Prostate gland (tissue), 2 donors: ENCODE data around the gene WDR4. TPM values are rescaled to one million over a fixed set of nuclear protein-coding genes. Genes with fewer than 3 reads are reported as not detected.
"Not testable (repeated sequence)": the region's sequence is repeated elsewhere in the genome, so short reads cannot be mapped to it uniquely, and the experiment has no call there.

Experiments used
- DNase-seq: peaks from one replicate; pipeline ENCODE4 v3.0.0-alpha.2; 2019; ENCODE audit warnings: low spot score
- H3K27ac ChIP-seq, 2 donors: fragments of 200-600 bp; sonication (generic); 2 replicates each; pipeline ENCODE4 v1.5.1; 2017 to 2019
- H3K27me3 ChIP-seq: fragments of 200-600 bp; sonication (generic); replicated peaks from 2 replicates; pipeline ENCODE4 v1.5.1; 2019; ENCODE audit not compliant: insufficient read depth
- H3K36me3 ChIP-seq, 2 donors: fragments of 200-600 bp; sonication (generic); 1 replicate in 1 of 2; 2 replicates in 1 of 2; pipeline versions ENCODE4 v1.5.1 to v1.8.1; 2017 to 2019
- H3K4me1 ChIP-seq: fragments of 200-600 bp; sonication (generic); replicated peaks from 2 replicates; pipeline ENCODE4 v1.5.1; 2019
- H3K4me3 ChIP-seq, 2 donors: fragments of 200-600 bp; sonication (generic); 2 replicates each; pipeline ENCODE4 v1.5.1; 2017 to 2019
- H3K9me3 ChIP-seq: fragments of 200-600 bp; sonication (generic); 2 replicates; pipeline ENCODE4 v1.5.1; 2017
- CTCF ChIP-seq, 4 experiments: fragments of 200-600 bp in 2 of 4; fragments of 450-650 bp in 2 of 4; sonication (generic) in 2 of 4; IDR thresholded peaks; 1 replicate in 3 of 4; 2 replicates in 1 of 4; pipeline ENCODE4 v1.5.1; 2016 to 2019; ENCODE audit warnings: antibody characterized with exemption in 4 of 4, mild to moderate bottlenecking in 2 of 4, moderate library complexity in 2 of 4
- POLR2A ChIP-seq: fragments of 450-650 bp; IDR thresholded peaks from one replicate; pipeline ENCODE4 v1.6.1; 2016; ENCODE audit warnings: antibody characterized with exemption, mild to moderate bottlenecking
- POLR2AphosphoS5 ChIP-seq: sonication (generic); formaldehyde crosslinking; IDR thresholded peaks from one replicate; pipeline ENCODE4 v1.6.1; 2017; ENCODE audit warnings: antibody characterized with exemption
- WGBS: methylation state at CpG from one replicate; pipeline ENCODE4 v1.1.5; 2018; 5-methylcytosine and 5-hydroxymethylcytosine counted together
- intact Hi-C: fragments of 100-400 bp; cut with DNase I; formaldehyde crosslinking; loops from one replicate; pipeline ENCODE4 v1.14.2; 2022
- total RNA-seq, 2 donors: library from RNA; depleted of rRNA; stranded (reverse); fragments of >200 nt; gene quantifications; one replicate each; pipeline ENCODE4 v1.1.0, GENCODE V29; 2016

Gene WDR4
- total RNA-seq, 2 donors from 2014 or later, result 7.0 to 11.9 TPM

DNA sequence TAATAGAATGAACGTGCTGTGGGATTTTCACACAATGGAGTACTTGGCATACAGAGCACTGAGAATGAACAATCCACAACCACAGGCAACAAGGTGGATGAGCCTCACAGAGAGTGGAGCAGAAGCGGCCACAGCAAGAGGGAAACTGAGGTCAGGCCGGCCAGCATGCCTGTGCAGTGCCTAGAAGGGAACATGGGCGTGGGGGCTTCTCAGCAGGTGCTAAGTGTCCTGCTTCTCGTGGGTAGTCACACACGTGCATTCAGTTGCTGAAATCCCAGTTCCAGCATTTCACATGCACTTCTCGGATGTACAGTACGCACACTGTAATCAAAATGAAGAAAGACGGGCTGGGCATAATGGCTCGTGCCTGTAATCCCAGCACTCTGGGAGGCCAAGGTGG, 33.1 kb downstream of the WDR4 start:
- intact Hi-C loops, result no loop called here
- peaks cover 0 to 5% of the 10 kb centered on the region in 2 donors for H3K36me3 ChIP-seq
- 93% methylated on average over 10 of the region's 10 CpGs for WGBS
- H3K27me3 ChIP-seq, result no peaks in the 10 kb centered on the region
- H3K4me1 ChIP-seq, result no peaks in the 10 kb centered on the region
- H3K9me3 ChIP-seq, result no peaks in the 10 kb centered on the region
- TF ChIP-seq POLR2AphosphoS5, result no peak
- no peak for TF ChIP-seq CTCF (IDR thresholded peaks at IDR 0.05)
- TF ChIP-seq POLR2A, result no peak
- H3K27ac ChIP-seq, result no peak overlapping the region
- DNase-seq, result no peak
- no peak overlapping the region for H3K4me3 ChIP-seq

- no peak for TF ChIP-seq POLR2A
- no peak for TF ChIP-seq POLR2AphosphoS5
- no peak for TF ChIP-seq CTCF (IDR thresholded peaks at IDR 0.05)
- Histone ChIP-seq H3K27me3 (no peaks in the 10 kb centered on the region), H3K4me3 (no peak overlapping the region), H3K27ac (peak overlapping the region; percentile 17 to 48), H3K4me1 (no peaks in the 10 kb centered on the region), H3K9me3 (no peaks in the 10 kb centered on the region), H3K36me3 (peaks cover 0 to 5% of the 10 kb centered on the region in 2 donors)
- WGBS, result 74% methylated on average over 21 of the region's 21 CpGs
- peak; percentile 31 for DNase-seq
- intact Hi-C loops, result no loop called here
Observed at GRCh38 chr21:42845296-42845965, 33.9 kb downstream of the WDR4 start.

- no peaks in the 10 kb centered on the region for H3K4me1 ChIP-seq
- H3K9me3 ChIP-seq, result no peaks in the 10 kb centered on the region
- no peak overlapping the region for H3K4me3 ChIP-seq
- no peaks in the 10 kb centered on the region for H3K27me3 ChIP-seq
- H3K27ac ChIP-seq, result peak overlapping the region; percentile 17 to 48
- peak; percentile 70 for DNase-seq
- no peaks in the 10 kb centered on the region for H3K36me3 ChIP-seq
- TF ChIP-seq POLR2A (no peak), POLR2AphosphoS5 (peak; percentile 50), CTCF (IDR thresholded peaks at IDR 0.05) (no peak)
- intact Hi-C loops, result no loop called here
- 68% methylated on average over 19 of the region's 22 CpGs for WGBS
Observed at GRCh38 chr21:42844411-42845113, 34.8 kb downstream of the WDR4 start.

GRCh38 chr21:42843056-42843455, 36.3 kb downstream of the WDR4 start:
- no peak overlapping the region for H3K27ac ChIP-seq
- no peaks in the 10 kb centered on the region for H3K9me3 ChIP-seq
- intact Hi-C loops, result no loop called here
- DNase-seq, result no peak
- no peaks in the 10 kb centered on the region for H3K4me1 ChIP-seq
- H3K4me3 ChIP-seq, result no peak overlapping the region
- H3K36me3 ChIP-seq, result no peaks in the 10 kb centered on the region
- TF ChIP-seq POLR2A (no peak), POLR2AphosphoS5 (no peak), CTCF (IDR thresholded peaks at IDR 0.05) (no peak)
- no peaks in the 10 kb centered on the region for H3K27me3 ChIP-seq
- 96% methylated on average over 14 of the region's 14 CpGs for WGBS

DNA sequence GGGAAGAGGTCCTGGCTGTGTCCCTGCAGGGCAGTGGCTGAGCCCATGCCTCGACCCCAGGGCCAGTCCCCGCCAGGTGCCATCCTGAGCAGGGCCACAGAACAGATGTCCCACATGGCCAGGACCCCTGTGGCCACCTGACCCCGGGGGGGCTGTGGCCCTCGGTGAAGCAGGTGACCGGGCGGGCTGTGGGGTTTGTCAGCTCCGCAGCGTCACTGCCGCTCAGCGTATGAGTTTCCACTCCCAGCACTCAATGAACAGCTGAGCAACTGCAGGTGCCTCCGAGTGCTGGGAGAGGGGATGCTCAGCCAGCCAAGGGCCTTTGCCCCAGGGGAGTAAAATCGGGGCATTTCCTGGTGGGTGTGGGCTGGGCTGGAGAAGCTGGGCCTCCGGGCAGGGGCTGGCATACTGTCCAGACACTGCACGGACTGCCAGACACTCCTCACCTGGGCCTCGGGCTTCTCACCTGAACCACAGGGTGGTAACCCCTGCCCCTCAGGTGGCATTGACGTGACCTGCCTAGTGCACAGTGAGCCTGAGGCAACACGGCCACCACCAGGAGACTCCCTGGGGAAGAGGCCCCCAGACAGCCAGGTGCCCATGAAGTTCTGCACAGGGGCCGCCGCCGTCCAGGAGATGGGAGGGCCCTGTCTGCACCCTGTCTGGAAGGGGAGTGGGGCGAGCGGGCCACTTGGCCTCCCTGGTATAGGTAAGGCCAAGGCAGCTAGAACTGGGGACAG, 37.3 kb downstream of the WDR4 start:
- H3K27ac ChIP-seq, H3K27me3 ChIP-seq, H3K36me3 ChIP-seq, H3K9me3 ChIP-seq, DNase-seq, intact Hi-C loops, H3K4me3 ChIP-seq, H3K4me1 ChIP-seq: not testable (repeated sequence)
- whole genome bisulfite sequencing, result 88% methylated on average over 20 of the region's 22 CpGs
